Activated CD4-positive, alpha-beta T cell treated with anti-CD3 and anti-CD28 coated beads, Interleukin-2, amount 50 U/mL, for 4 hours (primary cell): ENCODE measurements around the gene RPS6KB1.
"Not testable (repeated sequence)": the region's sequence is repeated elsewhere in the genome, so short reads cannot be mapped to it uniquely, and the experiment has no call there.

Experiments used
- DNase-seq, 2 experiments: peaks; one replicate each; pipeline ENCODE4 v3.0.0-alpha.2; 2020

The RPS6KB1 gene

DNA sequence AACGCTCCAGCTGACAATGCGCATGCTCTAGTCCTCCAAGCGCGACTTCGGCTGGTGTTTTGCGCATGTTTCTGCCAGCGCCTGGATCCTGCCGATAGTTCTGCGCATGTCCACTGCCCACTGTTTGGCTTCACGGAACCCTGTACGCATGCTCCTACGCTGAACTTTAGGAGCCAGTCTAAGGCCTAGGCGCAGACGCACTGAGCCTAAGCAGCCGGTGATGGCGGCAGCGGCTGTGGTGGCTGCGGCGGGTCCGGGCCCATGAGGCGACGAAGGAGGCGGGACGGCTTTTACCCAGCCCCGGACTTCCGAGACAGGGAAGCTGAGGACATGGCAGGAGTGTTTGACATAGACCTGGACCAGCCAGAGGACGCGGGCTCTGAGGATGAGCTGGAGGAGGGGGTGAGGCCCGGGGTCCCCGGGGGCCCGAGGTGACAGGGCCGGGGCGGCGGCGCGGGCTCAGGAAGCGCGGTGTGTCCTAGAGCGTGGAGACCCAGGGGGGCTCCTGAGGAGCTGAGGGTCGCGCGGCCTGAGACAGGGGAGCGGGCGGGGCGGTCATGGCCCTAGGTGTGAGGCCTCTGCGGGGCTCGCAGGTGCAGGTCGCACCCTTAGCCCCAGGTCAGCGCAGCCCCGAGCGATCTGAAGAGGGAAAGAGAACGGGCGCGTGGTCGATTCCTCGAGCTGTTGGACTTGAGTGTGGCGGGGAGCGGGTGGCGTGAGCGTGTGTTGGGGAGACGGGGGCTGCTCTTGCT is at the start of gene RPS6KB1, which contains the start of gene TUBD1:
Gene RPS6KB1 (plus strand): TSS at position 198 of the 752 bp plus-strand sequence. CDS start 64 bp downstream, at position 262.
Gene TUBD1 (minus strand): TSS at position 20 of the 752 bp plus-strand sequence. CDS start 1,941 bp downstream, outside the sequence.
- DNase-seq = peak; percentile 96 to 97

GRCh38 chr17:59844884-59845594 is 47.9 kb upstream of the RPS6KB1 start:
- DNase-seq = peak in 1 of 2 experiments; percentile 15

DNA sequence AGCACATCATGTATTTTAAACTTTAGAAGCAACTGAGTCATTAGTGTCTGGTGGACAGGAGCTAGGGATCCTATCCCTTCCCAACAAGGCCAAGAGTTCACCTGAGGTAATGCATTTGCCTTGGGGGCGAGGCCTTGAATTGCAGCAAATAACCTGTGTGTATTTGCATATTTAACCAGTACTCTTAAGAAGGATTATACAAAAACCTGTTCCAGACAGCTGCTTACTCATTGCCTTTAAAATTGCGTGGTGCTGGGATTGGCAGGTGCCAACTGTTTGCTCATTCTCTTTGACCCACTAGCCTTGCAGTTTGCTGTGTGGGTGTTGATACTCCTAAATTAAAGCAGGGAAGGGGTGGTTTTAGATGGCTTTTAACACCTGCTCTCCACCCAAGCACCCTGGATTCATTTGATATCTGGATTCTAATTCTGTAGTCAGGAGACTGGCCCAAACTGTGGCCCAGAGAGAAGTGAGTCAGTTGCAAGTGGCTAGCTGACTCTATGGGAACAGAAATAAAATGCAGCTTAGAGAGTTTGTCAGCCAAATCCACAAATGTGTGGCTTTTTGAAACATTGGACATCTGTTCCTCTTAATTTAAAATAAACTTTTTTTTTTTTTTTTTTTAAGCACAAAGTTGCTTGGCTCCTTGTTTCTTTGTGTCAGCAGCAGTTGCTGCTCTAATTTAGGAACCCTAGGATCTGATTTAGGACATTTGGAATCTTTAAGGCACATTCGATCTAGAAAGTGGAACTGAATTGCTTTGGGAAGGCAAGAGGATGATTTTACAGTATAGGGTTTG is 47.1 kb upstream of the RPS6KB1 start:
- peak; percentile 46 to 51 for DNase-seq

GRCh38 chr17:59846394-59847165 is 46.3 kb upstream of the RPS6KB1 start:
- DNase-seq = no peak

GRCh38 chr17:59848385-59848668 is 44.6 kb upstream of the RPS6KB1 start:
- DNase-seq = no peak

GRCh38 chr17:59848778-59849177 is 44.1 kb upstream of the RPS6KB1 start:
- DNase-seq = no peak

DNA sequence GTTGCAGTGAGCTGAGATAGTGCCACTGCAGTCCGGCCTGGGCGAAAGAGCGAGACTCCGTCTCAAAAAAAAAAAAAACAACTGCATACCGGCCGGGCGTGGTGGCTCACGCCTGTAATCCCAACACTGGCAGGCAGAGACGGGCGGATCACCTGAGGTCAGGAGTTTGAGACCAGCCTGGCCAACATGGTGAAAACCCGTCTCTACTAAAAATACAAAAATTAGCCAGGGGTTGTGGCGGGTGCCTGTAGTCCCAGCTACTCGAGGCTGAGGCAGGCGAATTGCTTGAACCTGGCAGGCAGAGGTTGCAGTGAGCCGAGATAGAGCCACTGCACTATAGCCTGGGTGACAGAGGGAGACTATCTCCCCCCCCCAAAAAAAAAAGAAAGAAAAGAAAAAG is 42.6 kb upstream of the RPS6KB1 start:
- not testable (repeated sequence) for DNase-seq

GRCh38 chr17:59851439-59852375 is 41.2 kb upstream of the RPS6KB1 start:
- no peak for DNase-seq

DNA sequence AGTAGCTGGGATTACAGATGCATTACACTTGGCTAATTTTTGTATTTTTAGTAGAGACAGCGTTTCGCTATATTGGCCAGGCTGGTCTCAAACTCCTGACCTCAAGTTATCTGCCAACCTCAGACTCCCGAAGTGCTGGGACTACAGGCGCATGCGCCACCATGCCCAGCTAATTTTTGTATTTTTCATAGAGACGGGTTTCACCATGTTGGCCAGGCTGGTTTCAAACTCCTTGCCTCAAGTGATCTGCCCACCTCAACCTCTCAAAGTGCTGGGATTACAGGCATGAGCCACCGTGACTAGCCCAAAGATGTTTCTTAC is 40.1 kb upstream of the RPS6KB1 start:
- DNase-seq = not testable (repeated sequence)

- peak; percentile 55 to 60 for DNase-seq
Observed at GRCh38 chr17:59853168-59853918, 39.6 kb upstream of the RPS6KB1 start.

DNA sequence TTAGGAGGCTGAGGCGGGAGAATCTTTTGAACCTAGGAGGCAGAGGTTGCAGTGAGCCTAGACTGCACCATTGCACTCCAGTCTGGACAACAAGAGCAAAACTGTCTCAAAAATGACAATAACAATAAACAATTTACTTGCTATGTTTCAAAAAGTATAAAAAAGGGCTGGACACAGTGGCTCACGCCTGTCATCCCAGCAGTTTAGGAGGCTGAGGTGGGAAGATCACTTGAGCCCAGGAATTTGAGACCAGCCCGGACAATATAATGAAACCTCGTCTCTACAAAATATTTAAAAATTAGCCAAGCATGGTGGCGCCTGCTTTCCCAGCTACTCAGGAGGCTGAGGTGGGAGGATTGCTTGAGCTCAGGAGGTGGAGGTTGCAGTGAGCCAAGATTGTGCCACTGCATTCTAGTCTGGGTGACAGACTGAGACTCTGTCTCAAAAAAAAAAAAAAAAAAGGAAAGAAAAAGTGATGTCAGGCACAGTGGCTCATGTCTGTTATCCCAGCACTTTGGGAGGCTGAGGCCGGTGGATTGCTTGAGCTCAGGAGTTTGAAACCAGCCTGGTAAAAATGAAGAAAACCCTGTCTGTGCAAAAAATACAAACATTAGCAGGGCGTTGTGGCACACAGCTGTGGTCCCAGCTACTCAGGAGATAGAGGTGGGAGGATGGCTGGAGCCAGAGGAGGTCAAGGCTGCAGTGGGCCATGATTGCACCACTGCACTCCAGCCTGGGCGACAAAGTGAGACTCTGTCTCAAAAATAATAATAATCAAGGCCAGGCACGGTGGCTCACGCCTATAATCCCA is 38.8 kb upstream of the RPS6KB1 start:
- not testable (repeated sequence) for DNase-seq

GRCh38 chr17:59856859-59857794 is 35.8 kb upstream of the RPS6KB1 start:
- DNase-seq = no peak

DNA sequence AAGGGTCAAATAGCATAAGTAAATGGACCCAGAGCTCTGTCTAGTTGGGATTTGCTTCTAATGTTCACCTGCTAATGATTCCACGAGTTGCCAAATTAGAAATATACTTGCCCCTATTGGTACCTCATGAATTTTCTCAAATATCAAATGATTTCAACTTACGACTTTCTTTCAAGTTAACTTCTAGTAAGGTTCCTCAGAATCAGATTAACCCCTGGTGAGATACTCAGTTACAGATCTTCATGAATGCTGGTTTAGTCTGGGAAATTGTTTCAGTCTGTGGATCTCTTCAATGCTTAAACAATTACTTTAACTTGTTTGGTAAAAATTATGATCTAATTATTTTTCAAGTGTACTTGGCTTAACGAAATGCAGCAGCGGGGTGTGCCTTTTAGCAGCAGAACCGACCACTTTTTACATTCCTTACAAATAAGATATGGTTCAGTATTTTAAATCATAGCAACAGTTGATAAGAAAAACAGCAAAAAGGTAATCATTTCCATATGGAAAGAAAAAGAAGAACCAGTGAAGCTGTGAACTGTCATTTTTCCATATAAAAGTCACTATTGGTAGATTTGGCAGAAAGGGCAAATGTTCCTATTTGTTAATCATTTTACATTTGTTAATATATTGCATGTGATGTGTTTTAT is 34.6 kb upstream of the RPS6KB1 start:
- no peak for DNase-seq

GRCh38 chr17:59858932-59859331 is 34.0 kb upstream of the RPS6KB1 start:
- no peak for DNase-seq

DNA sequence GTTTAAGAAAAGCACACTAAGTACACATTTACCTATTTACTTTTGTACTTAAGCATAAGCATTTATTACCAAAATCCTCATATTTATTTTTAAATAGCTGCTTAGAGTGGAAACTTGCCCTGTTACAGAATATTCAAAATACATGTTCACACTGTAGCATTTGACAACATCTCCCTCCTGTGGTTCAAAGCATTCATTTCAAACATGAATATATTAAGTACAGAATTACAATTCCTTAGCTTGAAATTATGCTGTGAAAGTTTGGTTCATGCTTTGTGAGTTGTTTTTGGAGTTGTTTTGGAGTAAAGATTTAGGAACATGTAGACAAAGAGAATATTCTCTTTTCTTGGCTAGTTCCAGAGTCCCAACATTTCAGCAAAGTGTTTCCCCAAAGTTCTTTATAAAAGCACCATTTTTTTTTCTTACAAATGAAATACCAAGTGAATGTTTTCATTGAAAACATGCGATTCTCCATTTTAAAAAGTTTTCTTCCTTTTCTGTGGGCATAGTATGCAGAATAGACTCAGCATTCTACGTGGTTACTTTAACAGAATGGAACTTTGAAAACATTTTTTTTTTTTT is 33.4 kb upstream of the RPS6KB1 start:
- no peak for DNase-seq

- DNase-seq = no peak
Observed at GRCh38 chr17:59863616-59864015, 29.3 kb upstream of the RPS6KB1 start.

- DNase-seq = no peak
Observed at GRCh38 chr17:59869941-59870218, 23.0 kb upstream of the RPS6KB1 start.

DNA sequence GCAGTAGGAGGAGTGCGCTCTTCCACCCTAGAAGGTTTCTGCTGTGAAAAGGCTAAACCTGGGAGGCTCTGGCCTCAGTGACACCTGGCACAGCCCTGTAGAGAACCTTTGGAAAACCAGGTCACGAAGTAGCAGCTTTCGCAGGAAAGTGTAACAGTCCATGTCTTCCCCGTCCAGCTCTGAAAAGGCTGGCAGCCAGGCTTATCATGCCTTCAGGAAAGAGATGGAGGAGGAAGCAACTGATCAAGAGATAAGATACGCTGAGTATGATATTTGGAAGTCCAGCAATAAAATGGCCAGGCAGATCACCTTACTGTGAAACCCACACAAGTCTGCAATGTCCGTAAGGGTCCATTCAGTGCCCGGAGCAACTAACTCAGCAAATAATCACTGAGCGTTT is 22.4 kb upstream of the RPS6KB1 start:
- DNase-seq = no peak
